ENCODE results near the gene AHRR.
"Not testable (repeated sequence)": the region's sequence is repeated elsewhere in the genome, so short reads cannot be mapped to it uniquely, and the experiment has no call there.

DNA sequence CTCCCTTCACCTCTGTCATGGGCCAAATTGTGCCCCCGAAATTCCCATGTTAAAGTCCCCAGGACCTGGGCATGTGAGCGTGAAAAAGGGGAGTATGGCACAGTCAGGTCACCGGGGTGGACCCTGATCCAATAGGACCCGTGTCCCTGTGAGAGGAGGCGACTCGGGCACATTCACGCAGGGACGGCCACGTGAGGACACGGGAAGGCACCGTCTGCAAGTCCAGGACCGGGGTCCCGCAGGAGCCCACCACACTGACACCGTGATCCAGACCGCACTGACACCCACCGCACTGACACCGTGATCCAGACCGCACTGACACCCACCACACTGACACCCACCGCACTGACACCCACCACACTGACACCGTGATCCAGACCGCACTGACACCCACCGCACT, 165.1 kb downstream of the AHRR start:
- TF ChIP-seq, protein P1, sequence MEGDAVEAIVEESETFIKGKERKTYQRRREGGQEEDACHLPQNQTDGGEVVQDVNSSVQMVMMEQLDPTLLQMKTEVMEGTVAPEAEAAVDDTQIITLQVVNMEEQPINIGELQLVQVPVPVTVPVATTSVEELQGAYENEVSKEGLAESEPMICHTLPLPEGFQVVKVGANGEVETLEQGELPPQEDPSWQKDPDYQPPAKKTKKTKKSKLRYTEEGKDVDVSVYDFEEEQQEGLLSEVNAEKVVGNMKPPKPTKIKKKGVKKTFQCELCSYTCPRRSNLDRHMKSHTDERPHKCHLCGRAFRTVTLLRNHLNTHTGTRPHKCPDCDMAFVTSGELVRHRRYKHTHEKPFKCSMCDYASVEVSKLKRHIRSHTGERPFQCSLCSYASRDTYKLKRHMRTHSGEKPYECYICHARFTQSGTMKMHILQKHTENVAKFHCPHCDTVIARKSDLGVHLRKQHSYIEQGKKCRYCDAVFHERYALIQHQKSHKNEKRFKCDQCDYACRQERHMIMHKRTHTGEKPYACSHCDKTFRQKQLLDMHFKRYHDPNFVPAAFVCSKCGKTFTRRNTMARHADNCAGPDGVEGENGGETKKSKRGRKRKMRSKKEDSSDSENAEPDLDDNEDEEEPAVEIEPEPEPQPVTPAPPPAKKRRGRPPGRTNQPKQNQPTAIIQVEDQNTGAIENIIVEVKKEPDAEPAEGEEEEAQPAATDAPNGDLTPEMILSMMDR (IDR thresholded peaks at IDR 0.05 in 2 of 3, conservative IDR thresholded peaks at IDR 0.05 in 1 of 3; ENCODE audit: control insufficient read depth in 2 of 3, extremely low read depth in 1 of 3, insufficient read depth in 1 of 3, low read depth in 3 of 3, low read length in 3 of 3): not testable (repeated sequence)
- TF ChIP-seq EGR1 (IDR thresholded peaks at IDR 0.05; ENCODE audit: borderline replicate concordance in 1 of 2, low read depth in 2 of 2, low read length in 2 of 2): not testable (repeated sequence)

Data from GM12878 (cell line).